GM21360 (cell line): Measurements from ENCODE around the gene RASGRP4.
"Not testable (repeated sequence)": the region's sequence is repeated elsewhere in the genome, so short reads cannot be mapped to it uniquely, and the experiment has no call there.

ENCODE experiments used
- ATAC-seq: cut with Tn5 transposase; IDR thresholded peaks from one replicate; pipeline ENCODE4 v1.9.1; 2021; ENCODE audit warnings: mild to moderate bottlenecking, moderate library complexity; ENCODE audit not compliant: unreplicated experiment

RASGRP4 gene

DNA sequence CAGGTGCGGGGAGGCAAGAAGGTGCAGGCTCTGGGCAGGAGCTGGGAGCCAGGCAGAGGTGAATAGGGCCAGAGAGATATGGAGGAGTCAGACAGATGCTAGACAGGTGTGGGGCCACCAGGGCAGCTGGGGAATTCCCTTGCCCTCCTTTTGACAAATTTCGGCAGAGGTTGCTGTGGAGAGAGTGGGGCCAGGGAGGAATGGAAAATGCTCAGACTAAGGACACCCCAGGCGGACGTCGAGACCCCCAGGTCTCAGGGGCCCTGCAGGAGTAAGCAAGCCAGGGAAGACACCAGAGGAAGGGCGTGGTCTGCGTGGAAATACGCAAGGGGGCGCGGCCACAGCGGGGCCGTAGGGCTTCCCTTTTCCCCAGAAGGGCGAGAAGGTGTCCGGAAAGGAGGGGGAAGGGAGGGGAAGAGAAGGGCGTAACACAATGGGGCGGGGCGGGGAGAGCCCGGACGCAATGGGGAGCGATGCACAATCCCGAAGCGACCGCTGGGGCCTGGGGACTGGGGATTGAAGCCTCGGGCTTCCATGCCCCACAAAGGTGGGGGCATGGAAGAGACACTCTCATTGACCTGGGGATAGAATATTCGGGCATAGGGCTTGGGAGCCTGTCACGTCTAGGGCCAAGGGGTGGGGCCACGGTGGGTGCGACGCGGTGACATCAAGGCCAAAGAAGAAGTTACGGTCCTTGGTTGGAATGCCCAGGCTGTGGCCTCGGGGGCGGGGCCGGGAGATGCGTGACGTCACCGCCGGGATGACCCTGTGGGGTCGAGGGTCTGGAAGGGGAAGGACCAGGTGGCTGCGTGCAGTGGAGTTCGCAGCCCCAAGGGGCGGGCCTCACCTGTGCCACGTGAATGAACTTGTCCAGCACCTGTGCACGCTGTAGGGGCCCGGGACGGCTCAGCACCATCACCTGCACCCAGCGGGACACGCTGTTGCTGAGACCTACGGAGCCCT lies 8.2 kb downstream of the RASGRP4 start:
- no peak for ATAC-seq

- no peak for ATAC-seq
Observed at GRCh38 chr19:38417146-38417543, 8.9 kb downstream of the RASGRP4 start.

GRCh38 chr19:38413416-38413815 lies 12.6 kb downstream of the RASGRP4 start:
- no peak for ATAC-seq

DNA sequence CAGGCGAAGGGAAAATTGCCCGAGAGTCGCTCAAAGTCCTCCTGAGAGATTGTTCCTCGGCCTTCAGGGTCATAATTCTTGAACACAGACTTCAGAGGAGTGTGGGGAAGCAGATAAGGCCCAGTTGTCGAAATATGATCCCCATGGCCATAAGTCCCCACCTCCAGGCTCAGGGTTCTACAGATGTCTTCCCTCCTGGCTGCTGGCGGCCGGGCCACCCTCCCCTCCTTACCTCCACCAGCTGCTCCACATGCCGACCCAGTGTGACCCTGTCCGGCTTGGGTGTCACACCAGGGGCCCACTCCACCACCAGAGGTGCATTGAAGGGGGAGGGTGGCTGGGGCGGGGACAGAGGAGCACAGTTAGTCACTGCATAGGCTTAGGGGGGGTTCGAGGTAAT lies 13.1 kb downstream of the RASGRP4 start:
- no peak for ATAC-seq

DNA sequence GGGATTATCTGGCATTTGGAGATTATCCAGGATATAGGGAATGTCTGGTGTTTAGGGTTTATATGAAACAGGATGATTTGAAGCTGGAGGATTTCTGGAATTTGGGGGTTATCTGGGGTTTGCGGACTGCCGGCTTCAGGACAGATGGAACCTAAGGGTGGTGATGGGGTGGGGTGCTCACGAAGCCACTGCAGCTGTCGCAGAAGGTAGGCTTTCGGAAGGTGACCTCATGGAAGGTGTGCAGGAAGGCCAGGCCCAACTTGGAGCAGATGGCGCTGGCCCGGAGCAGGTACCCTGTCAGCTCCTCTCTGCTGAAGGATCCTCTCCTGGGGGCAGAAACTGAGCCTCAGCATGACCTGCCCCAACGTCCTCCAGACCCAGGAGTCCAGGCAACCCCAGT lies 13.5 kb downstream of the RASGRP4 start:
- no peak for ATAC-seq

GRCh38 chr19:38411898-38412297 lies 14.1 kb downstream of the RASGRP4 start:
- not testable (repeated sequence) for ATAC-seq

- no peak for ATAC-seq
Observed at GRCh38 chr19:38411041-38411712, 14.8 kb downstream of the RASGRP4 start.

DNA sequence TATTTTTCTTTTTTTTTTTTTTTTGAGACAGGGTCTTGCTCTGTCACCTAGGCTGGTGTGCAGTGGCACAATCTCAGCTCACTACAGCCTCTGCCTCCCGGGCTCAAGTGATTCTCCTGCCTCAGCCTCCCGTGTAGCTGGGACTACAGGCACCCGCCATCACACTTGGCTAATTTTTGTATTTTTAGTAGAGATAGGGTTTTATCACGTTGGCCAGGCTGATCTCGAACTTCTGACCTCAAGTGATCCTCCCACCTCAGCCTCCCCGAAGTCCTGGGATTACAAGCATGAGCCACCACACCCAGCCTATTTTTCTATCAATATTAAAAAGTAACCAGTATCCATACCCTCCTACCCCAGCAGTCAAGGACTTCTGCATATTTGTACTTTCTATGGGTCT lies 15.6 kb downstream of the RASGRP4 start:
- not testable (repeated sequence) for ATAC-seq

DNA sequence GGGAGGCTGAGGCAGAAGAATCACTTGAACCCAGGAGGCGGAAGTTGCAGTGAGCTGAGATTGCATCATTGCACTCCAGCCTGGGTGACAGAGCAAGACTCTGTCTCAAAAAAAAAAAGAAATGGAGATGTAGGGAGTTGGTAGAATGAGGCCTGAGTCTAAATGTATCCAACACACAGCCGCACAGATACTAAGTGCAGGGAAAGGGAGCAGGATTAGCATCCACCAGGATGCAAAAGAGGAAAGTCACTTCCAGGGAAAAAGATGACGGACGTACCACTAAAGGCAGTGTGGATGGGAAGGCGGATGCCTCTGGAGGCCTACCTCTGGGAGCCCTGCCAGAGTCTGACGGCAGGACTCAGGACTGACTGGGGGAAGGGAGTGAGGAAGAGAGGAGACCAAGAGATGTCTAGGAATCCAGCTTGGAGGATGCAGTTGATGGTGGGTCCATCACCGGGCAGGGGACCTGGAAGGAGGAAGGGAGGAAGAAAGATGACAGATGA lies 16.3 kb downstream of the RASGRP4 start:
- ATAC-seq: no peak

GRCh38 chr19:38405276-38405675 lies 20.7 kb downstream of the RASGRP4 start:
- ATAC-seq: no peak

DNA sequence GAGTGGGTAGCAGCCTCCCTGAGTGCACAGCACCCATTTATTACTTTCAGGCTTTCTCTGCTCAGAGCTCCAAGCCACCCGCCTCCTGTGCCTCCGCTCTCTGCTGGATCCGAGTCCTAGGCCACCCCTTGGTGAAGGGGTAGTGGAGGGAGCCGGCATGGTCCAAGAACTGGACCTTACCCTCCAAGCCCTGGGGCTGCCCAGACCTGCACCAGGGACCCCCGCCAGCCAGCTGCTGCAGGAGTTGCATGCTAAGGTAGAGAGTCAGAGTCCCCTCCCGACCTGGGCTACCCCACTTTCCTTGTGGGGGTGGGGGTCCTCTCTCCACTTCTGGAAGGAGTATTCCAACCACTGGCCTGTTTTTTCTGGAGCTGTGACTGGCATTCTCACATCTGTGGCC lies 21.2 kb downstream of the RASGRP4 start:
- ATAC-seq: no peak

- ATAC-seq: peak; percentile 82
Observed at GRCh38 chr19:38402967-38403674, 22.9 kb downstream of the RASGRP4 start, which contains the start of gene FAM98C. TSS of gene FAM98C (plus strand) at chr19:38403093. CDS start at chr19:38403154, 61 bp downstream.

- ATAC-seq: no peak
Observed at GRCh38 chr19:38402623-38402966, 23.4 kb downstream of the RASGRP4 start.

DNA sequence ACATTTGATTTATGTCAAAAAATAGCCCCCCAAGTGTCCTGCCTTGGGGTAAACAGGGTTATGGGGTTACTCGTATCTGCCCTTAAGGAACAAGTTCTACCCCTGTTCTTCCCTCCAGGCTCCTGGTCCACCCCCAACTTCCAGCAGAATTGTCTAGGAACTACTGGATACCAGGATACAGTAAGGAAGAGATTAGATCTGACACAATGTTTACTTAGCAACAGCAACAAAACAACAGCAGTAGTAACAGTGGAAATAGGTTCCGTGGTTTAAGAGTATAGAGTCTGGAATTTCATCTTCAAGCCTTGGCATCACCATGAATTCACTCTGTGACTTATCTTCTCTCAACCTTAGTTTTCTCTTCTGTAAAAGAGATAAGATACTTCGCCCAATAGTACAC lies 24.9 kb downstream of the RASGRP4 start:
- ATAC-seq: no peak

DNA sequence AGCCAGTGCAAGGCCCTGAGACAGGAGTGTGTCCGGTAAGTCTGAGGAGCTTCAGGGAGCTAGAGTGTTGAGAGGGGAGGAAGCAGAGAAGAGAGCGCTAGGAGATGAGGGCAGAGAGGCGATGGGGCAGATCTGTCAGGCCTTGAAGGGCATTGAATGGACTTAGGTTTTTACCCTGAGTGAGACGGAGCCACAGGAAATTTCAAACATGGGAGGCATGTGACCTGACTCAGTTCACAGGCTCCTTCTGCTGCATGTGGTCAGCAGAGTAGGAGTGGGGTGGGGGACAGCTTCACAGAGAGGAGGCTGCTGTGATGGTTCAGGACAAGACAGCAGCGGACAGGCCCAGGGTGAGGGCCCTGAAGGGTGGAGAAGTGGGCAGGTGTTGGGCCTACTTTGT lies 25.7 kb downstream of the RASGRP4 start:
- no peak for ATAC-seq

- no peak for ATAC-seq
Observed at GRCh38 chr19:38399537-38399936, 26.5 kb downstream of the RASGRP4 start.

DNA sequence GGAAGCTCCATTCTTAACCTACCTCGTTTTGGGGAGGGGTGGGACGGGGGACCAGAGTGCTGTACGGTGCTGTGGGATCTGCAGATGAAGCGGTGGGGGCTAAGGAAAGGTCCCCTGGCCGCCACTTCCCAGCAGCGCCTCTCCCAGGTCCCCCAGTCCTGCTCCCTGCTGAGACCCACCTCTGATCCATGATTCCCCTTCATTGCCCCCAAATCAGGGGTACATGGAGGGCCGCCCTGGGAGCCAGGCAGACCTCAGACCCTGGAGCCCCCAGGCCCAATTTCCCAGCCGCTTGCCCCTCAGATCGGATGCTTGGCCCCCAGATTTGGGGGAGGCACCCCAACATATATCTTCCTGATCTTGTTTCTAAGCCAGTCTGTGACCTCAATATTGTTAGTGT lies 26.9 kb downstream of the RASGRP4 start:
- no peak for ATAC-seq

GRCh38 chr19:38395381-38396114 lies 30.5 kb downstream of the RASGRP4 start:
- no peak for ATAC-seq

- ATAC-seq: no peak
Observed at GRCh38 chr19:38394488-38394887, 31.5 kb downstream of the RASGRP4 start.

DNA sequence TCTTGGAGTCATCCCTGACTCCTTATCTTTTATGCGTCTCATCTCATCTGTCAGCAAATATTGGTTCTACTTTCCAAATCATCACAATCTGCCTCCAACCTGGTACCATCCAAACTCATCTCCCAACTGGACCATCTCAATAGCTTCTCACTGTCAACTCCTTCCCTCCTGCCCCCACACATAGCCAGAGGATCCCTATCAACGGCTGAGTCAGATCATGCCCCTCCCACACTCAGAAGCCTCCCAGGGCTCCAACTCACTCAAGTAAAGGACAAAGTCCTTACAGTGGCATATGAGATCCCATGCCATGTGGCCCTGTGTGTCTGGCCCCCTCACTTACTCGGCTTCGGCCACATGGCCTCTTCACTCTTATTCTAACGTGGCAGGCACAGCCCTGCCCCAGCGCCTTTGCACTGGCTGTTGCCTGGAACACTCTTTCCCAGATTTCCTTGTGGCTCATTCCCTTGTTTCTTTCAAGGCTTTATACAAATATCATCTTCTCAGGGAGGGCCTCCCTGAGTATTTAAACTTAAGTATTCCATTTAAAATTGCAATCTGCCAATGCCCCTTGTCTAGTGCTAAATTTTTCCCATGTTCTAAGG lies 33.2 kb downstream of the RASGRP4 start:
- no peak for ATAC-seq
